WTC11 (cell line): Measurements from ENCODE around the gene WDR36. TPM values are rescaled to one million over a fixed set of nuclear protein-coding genes. Genes with fewer than 3 reads are reported as not detected.

Experiments used
- ATAC-seq: fragments of 200-7000 bp; cut with Tn5 transposase; 2 replicates; pipeline ENCODE4 v1.10.0; 2021; ENCODE audit warnings: mild to moderate bottlenecking, moderate library complexity
- CTCF ChIA-PET: fragments of 300-600 bp; sonication (Branson Sonifier 250); formaldehyde crosslinking; loops from one replicate; lab custom pipeline; 2021; ENCODE audit warnings: antibody characterized with exemption; lab: Charles Lee
- POLR2A ChIA-PET: fragments of 350-600 bp; sonication (Branson Sonifier 250); formaldehyde crosslinking; loops from one replicate; lab custom pipeline; 2021; ENCODE audit warnings: antibody characterized with exemption; lab: Charles Lee
- DNase-seq: peaks from one replicate; pipeline ENCODE4 v3.0.0; 2021; ENCODE audit warnings: low spot score
- H3K27ac Mint-ChIP-seq: 2 replicates; pipeline ENCODE4 v1.8.0; 2021; ENCODE audit warnings: mixed read lengths
- H3K27me3 Mint-ChIP-seq: 2 replicates; pipeline ENCODE4 v1.8.0; 2021; ENCODE audit warnings: low read depth, mild to moderate bottlenecking, moderate library complexity, mixed read lengths
- H3K36me3 Mint-ChIP-seq: 2 replicates; pipeline ENCODE4 v1.8.0; 2021; ENCODE audit warnings: mixed read lengths
- H3K4me1 Mint-ChIP-seq: 2 replicates; pipeline ENCODE4 v1.8.0; 2022; ENCODE audit warnings: mixed read lengths
- H3K4me3 Mint-ChIP-seq: 2 replicates; pipeline ENCODE4 v1.8.0; 2021; ENCODE audit warnings: mild to moderate bottlenecking, moderate library complexity, mixed read lengths
- H3K9me3 Mint-ChIP-seq: 2 replicates; pipeline ENCODE4 v1.8.0; 2021; ENCODE audit warnings: mixed read lengths
- AFF4 ChIP-seq: sonication (generic); formaldehyde crosslinking; IDR thresholded peaks from 2 replicates; pipeline ENCODE4 v1.8.1; 2023; ENCODE audit warnings: mild to moderate bottlenecking, missing genetic modification reagents, borderline replicate concordance
- AR ChIP-seq: fragments of 250-450 bp; sonication (Bioruptor Pico); IDR thresholded peaks from 2 replicates; pipeline ENCODE4 v1.9.0; 2021; ENCODE audit warnings: mild to moderate bottlenecking
- ATF1 ChIP-seq: sonication (generic); formaldehyde crosslinking; IDR thresholded peaks from 2 replicates; pipeline ENCODE4 v1.8.1; 2023; ENCODE audit warnings: mild to moderate bottlenecking, moderate library complexity, missing genetic modification reagents
- CBFB ChIP-seq: sonication (generic); formaldehyde crosslinking; IDR thresholded peaks from 2 replicates; pipeline ENCODE4 v1.8.1; 2022; ENCODE audit warnings: mild to moderate bottlenecking, low read depth, missing genetic modification reagents
- CREB1 ChIP-seq: sonication (generic); formaldehyde crosslinking; IDR thresholded peaks from 2 replicates; pipeline ENCODE4 v1.8.0; 2023; ENCODE audit warnings: mild to moderate bottlenecking, missing genetic modification reagents
- CREM ChIP-seq: sonication (generic); formaldehyde crosslinking; IDR thresholded peaks from 2 replicates; pipeline ENCODE4 v1.8.1; 2022; ENCODE audit warnings: mild to moderate bottlenecking, missing genetic modification reagents, moderate library complexity
- EMX1 ChIP-seq: fragments of 250-450 bp; sonication (Bioruptor Pico); IDR thresholded peaks from 2 replicates; pipeline ENCODE4 v1.8.0; 2021; ENCODE audit warnings: mild to moderate bottlenecking
- ESRRA ChIP-seq: sonication (generic); formaldehyde crosslinking; IDR thresholded peaks from 2 replicates; pipeline ENCODE4 v1.8.1; 2022; ENCODE audit warnings: mild to moderate bottlenecking, missing genetic modification reagents, borderline replicate concordance
- FOXK1 ChIP-seq: sonication (generic); formaldehyde crosslinking; IDR thresholded peaks from 2 replicates; pipeline ENCODE4 v1.8.0; 2022; ENCODE audit warnings: mild to moderate bottlenecking, moderate library complexity, missing genetic modification reagents
- KAT7 ChIP-seq: sonication (generic); formaldehyde crosslinking; IDR thresholded peaks from 2 replicates; pipeline ENCODE4 v1.8.1; 2023; ENCODE audit warnings: missing genetic modification reagents, mild to moderate bottlenecking, borderline replicate concordance
- USF1 ChIP-seq: sonication (generic); formaldehyde crosslinking; IDR thresholded peaks from 2 replicates; pipeline ENCODE4 v1.8.0; 2022; ENCODE audit warnings: mild to moderate bottlenecking, missing genetic modification reagents
- ZBTB21 ChIP-seq: sonication (generic); formaldehyde crosslinking; IDR thresholded peaks from 2 replicates; pipeline ENCODE4 v1.8.1; 2023; ENCODE audit warnings: mild to moderate bottlenecking, missing genetic modification reagents, borderline replicate concordance
- ZNF138 ChIP-seq: sonication (generic); formaldehyde crosslinking; conservative IDR thresholded peaks from 2 replicates; pipeline ENCODE4 v1.8.1; 2022; ENCODE audit warnings: mild to moderate bottlenecking, moderate library complexity, missing genetic modification reagents
- ZNF416 ChIP-seq: fragments of 250-450 bp; sonication (Bioruptor Pico); IDR thresholded peaks from 2 replicates; pipeline ENCODE4 v1.9.0; 2021; ENCODE audit warnings: mild to moderate bottlenecking, inconsistent platforms
- ZNF423 ChIP-seq: fragments of 250-450 bp; sonication (Bioruptor Pico); IDR thresholded peaks from 2 replicates; pipeline ENCODE4 v2.1.2; 2022; ENCODE audit warnings: mild to moderate bottlenecking, moderate library complexity
- total RNA-seq: library from RNA; stranded (reverse); gene quantifications from 3 replicates; pipeline ENCODE4 v1.2.3, GENCODE V29; 2021
- TF ChIP-seq, protein P1 (sequence below): sonication (generic); formaldehyde crosslinking; IDR thresholded peaks from 2 replicates; pipeline ENCODE4 v1.8.0; 2022; ENCODE audit warnings: mild to moderate bottlenecking, missing genetic modification reagents
- TF ChIP-seq, protein P2 (sequence below): sonication (generic); formaldehyde crosslinking; IDR thresholded peaks from 2 replicates; pipeline ENCODE4 v1.8.1; 2023; ENCODE audit warnings: mild to moderate bottlenecking, missing genetic modification reagents, moderate library complexity
- TF ChIP-seq, protein P3 (sequence below): sonication (generic); formaldehyde crosslinking; IDR thresholded peaks from 2 replicates; pipeline ENCODE4 v1.8.1; 2022; ENCODE audit warnings: low read depth, mild to moderate bottlenecking, moderate library complexity, missing genetic modification reagents, borderline replicate concordance

Gene WDR36
- total RNA-seq, 1 experiment from 2014 or later = 34.1 TPM

- TF ChIP-seq ESRRA (CRISPR knock-in tag) (no peak), KAT7 (CRISPR knock-in tag) (no peak), ZBTB21 (no peak), ZNF416 (CRISPR knock-in tag) (no peak)
- TF ChIP-seq, protein P1, sequence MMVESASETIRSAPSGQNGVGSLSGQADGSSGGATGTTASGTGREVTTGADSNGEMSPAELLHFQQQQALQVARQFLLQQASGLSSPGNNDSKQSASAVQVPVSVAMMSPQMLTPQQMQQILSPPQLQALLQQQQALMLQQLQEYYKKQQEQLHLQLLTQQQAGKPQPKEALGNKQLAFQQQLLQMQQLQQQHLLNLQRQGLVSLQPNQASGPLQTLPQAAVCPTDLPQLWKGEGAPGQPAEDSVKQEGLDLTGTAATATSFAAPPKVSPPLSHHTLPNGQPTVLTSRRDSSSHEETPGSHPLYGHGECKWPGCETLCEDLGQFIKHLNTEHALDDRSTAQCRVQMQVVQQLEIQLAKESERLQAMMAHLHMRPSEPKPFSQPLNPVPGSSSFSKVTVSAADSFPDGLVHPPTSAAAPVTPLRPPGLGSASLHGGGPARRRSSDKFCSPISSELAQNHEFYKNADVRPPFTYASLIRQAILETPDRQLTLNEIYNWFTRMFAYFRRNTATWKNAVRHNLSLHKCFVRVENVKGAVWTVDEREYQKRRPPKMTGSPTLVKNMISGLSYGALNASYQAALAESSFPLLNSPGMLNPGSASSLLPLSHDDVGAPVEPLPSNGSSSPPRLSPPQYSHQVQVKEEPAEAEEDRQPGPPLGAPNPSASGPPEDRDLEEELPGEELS = no peak
These were observed 41.9 kb downstream of the WDR36 start (continued) for GRCh38 chr5:111134087-111134486.

DNA sequence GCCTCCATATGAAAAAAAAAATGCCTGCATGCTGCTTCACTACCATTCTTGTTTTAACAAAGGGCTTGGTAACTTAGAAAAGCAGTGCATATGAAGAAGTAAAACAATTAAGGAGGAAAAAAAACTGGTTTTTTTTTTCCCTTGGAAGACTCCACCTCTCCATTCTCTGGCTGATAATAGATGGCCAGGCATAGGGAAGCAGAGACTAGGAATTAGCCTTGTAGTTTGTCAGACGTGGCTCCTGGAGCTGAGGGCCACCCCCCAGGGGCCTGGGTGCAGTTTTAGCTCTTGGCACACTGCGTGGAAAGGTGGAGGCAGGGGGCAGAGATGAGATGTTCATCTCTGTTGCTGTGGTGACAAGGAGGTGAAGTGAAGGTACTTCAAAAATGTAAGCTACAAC lies 42.7 kb downstream of the WDR36 start:
- Mint-ChIP-seq H3K4me3 (no peak overlapping the region), H3K9me3 (no peaks in the 10 kb centered on the region), H3K27me3 (no peaks in the 10 kb centered on the region), H3K36me3 (no peaks in the 10 kb centered on the region), H3K4me1 (peaks cover 46% of the 10 kb centered on the region)
- ChIA-PET CTCF (no interaction called here), POLR2A (interaction anchor here (0.6 kb wide), 1 partner anchor 127 kb away, joined by 3 read pairs; no protein-coding TSS in a partner anchor)
- TF ChIP-seq EMX1 (CRISPR knock-in tag) (no peak), ZNF423 (no peak), ZNF138 (no peak), USF1 (CRISPR knock-in tag) (no peak), ZNF416 (CRISPR knock-in tag) (no peak), AFF4 (CRISPR knock-in tag) (no peak), CREM (CRISPR knock-in tag) (no peak), ATF1 (CRISPR knock-in tag) (no peak), AR (CRISPR knock-in tag) (no peak), CREB1 (CRISPR knock-in tag) (no peak), FOXK1 (no peak), CBFB (CRISPR knock-in tag) (no peak)
- TF ChIP-seq, protein P2, sequence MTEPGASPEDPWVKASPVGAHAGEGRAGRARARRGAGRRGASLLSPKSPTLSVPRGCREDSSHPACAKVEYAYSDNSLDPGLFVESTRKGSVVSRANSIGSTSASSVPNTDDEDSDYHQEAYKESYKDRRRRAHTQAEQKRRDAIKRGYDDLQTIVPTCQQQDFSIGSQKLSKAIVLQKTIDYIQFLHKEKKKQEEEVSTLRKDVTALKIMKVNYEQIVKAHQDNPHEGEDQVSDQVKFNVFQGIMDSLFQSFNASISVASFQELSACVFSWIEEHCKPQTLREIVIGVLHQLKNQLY = no peak
- TF ChIP-seq, protein P3, sequence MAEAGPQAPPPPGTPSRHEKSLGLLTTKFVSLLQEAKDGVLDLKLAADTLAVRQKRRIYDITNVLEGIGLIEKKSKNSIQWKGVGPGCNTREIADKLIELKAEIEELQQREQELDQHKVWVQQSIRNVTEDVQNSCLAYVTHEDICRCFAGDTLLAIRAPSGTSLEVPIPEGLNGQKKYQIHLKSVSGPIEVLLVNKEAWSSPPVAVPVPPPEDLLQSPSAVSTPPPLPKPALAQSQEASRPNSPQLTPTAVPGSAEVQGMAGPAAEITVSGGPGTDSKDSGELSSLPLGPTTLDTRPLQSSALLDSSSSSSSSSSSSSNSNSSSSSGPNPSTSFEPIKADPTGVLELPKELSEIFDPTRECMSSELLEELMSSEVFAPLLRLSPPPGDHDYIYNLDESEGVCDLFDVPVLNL (CRISPR knock-in tag) = no peak
- TF ChIP-seq, all 79 proteins: peak for 0
- no peak for DNase-seq
- ATAC-seq = no peak
- H3K27ac Mint-ChIP-seq = no peak overlapping the region
